Measurements from ENCODE around the gene RFPL4A. TPM values are rescaled to one million over a fixed set of nuclear protein-coding genes. Genes with fewer than 3 reads are reported as not detected.
"Not testable (repeated sequence)": the region's sequence is repeated elsewhere in the genome, so short reads cannot be mapped to it uniquely, and the experiment has no call there.

The RFPL4A gene
- total RNA-seq, 1 experiment from 2014 or later, result not detected

- TF ChIP-seq, protein P1, sequence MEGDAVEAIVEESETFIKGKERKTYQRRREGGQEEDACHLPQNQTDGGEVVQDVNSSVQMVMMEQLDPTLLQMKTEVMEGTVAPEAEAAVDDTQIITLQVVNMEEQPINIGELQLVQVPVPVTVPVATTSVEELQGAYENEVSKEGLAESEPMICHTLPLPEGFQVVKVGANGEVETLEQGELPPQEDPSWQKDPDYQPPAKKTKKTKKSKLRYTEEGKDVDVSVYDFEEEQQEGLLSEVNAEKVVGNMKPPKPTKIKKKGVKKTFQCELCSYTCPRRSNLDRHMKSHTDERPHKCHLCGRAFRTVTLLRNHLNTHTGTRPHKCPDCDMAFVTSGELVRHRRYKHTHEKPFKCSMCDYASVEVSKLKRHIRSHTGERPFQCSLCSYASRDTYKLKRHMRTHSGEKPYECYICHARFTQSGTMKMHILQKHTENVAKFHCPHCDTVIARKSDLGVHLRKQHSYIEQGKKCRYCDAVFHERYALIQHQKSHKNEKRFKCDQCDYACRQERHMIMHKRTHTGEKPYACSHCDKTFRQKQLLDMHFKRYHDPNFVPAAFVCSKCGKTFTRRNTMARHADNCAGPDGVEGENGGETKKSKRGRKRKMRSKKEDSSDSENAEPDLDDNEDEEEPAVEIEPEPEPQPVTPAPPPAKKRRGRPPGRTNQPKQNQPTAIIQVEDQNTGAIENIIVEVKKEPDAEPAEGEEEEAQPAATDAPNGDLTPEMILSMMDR (IDR thresholded peaks at IDR 0.05; ENCODE audit: insufficient read depth in 1 of 2, low read depth in 1 of 2, low read length in 1 of 2, severe bottlenecking in 1 of 2, unreplicated experiment in 1 of 2), result no peak
- H3K4me1 Mint-ChIP-seq (ENCODE audit: low read depth, unreplicated experiment), result no peaks in the 10 kb centered on the region
- CTCF ChIA-PET, result no interaction called here
- Histone ChIP-seq H3K27me3 (replicated peaks; ENCODE audit: control insufficient read depth, insufficient read depth, low read length) (no peaks in the 10 kb centered on the region), H3K9me3 (no peaks in the 10 kb centered on the region), H3K4me1 (no peaks in the 10 kb centered on the region), H3K4me3 (ENCODE audit: low read depth, low read length) (no peak within 1 kb of the TSS), H3K36me3 (ENCODE audit: control insufficient read depth, insufficient read depth, low read length) (no peaks in the 10 kb centered on the region)
- no peak for DNase-seq
- no TSS peak for BruUV-seq (replicated peaks)
- intact Hi-C loops (cut with micrococcal nuclease; ENCODE audit: unreplicated experiment), result no loop called here
- H3K9me3 Mint-ChIP-seq (ENCODE audit: unreplicated experiment), result no peaks in the 10 kb centered on the region
- no peak within 1 kb of the TSS for H3K27ac Mint-ChIP-seq (ENCODE audit: unreplicated experiment)
- H3K27me3 Mint-ChIP-seq (ENCODE audit: insufficient read depth, unreplicated experiment), result peaks cover 7% of the 10 kb centered on the region
- no peaks in the 10 kb centered on the region for H3K36me3 Mint-ChIP-seq (ENCODE audit: insufficient read depth, unreplicated experiment)
- POLR2A ChIA-PET, result no interaction called here
- H3K4me3 Mint-ChIP-seq (ENCODE audit: unreplicated experiment), result no peak within 1 kb of the TSS
These were observed 20.6 kb upstream of the RFPL4A start, which contains the start of gene NLRP9 for GRCh38 chr19:55738302-55738701. TSS of gene NLRP9 (minus strand) at chr19:55738402. CDS start at chr19:55738374, 28 bp downstream.

DNA sequence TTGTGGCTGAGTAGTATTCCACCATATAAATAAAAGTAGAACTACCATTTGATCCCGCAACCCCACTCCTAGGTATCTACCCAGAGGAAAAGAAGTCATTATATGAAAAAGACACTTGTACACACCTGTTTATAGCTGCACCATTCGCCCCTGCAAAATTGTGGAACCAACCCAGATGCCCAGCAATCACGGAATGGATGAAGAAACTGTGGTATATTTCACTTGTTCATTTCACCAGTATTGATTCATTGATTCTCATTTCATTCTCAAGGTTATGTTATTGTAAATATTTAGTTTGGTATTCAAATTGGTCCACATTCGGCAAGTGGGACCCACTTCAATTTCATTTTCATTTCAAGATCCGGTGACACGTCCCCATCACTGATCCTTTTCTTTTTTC, 8.2 kb upstream of the RFPL4A start:
- TF ChIP-seq, protein P1 (IDR thresholded peaks at IDR 0.05; ENCODE audit: insufficient read depth in 1 of 2, low read depth in 1 of 2, low read length in 1 of 2, severe bottlenecking in 1 of 2, unreplicated experiment in 1 of 2), result no peak
- H3K36me3 Mint-ChIP-seq (ENCODE audit: insufficient read depth, unreplicated experiment), result no peaks in the 10 kb centered on the region
- ChIA-PET POLR2A (no interaction called here), CTCF (no interaction called here)
- Histone ChIP-seq H3K27me3 (replicated peaks; ENCODE audit: control insufficient read depth, insufficient read depth, low read length) (no peaks in the 10 kb centered on the region), H3K4me1 (no peaks in the 10 kb centered on the region), H3K36me3 (ENCODE audit: control insufficient read depth, insufficient read depth, low read length) (no peaks in the 10 kb centered on the region), H3K4me3 (ENCODE audit: low read depth, low read length) (no peak overlapping the region), H3K9me3 (peaks cover 4% of the 10 kb centered on the region; the same call in 1 of the 2 replicates)
- BruUV-seq (replicated peaks), result no TSS peak
- H3K4me1 Mint-ChIP-seq (ENCODE audit: low read depth, unreplicated experiment), result no peaks in the 10 kb centered on the region
- peaks cover 8% of the 10 kb centered on the region for H3K27me3 Mint-ChIP-seq (ENCODE audit: insufficient read depth, unreplicated experiment)
- no peak for DNase-seq
- no peak overlapping the region for H3K27ac Mint-ChIP-seq (ENCODE audit: unreplicated experiment)
- no peak overlapping the region for H3K4me3 Mint-ChIP-seq (ENCODE audit: unreplicated experiment)
- H3K9me3 Mint-ChIP-seq (ENCODE audit: unreplicated experiment), result no peaks in the 10 kb centered on the region
- intact Hi-C loops (cut with micrococcal nuclease; ENCODE audit: unreplicated experiment), result no loop called here

DNA sequence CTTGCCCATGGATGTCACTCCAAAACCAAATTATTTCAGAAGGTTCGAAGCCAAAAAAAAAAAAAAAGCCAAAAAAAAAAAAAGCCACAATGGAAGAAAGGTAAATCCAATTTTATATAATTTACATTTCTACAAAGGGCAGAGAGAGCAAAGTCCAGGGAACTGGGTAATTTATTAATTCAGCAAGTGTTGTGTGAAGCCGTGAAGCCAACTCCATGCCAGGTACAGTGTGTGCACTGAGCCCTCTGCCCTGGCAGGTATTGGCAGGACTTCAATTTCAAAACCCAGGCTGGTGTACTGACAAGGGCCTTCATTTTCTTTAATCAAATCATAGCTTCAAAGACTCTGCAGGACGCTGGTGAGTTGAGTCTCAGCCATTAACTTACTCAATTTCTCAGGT, 5.5 kb upstream of the RFPL4A start:
- no peak overlapping the region for H3K27ac Mint-ChIP-seq (ENCODE audit: unreplicated experiment)
- Histone ChIP-seq H3K4me1 (no peaks in the 10 kb centered on the region), H3K9me3 (peaks cover 4% of the 10 kb centered on the region; the same call in 1 of the 2 replicates), H3K27me3 (replicated peaks; ENCODE audit: control insufficient read depth, insufficient read depth, low read length) (no peaks in the 10 kb centered on the region), H3K4me3 (ENCODE audit: low read depth, low read length) (no peak overlapping the region), H3K36me3 (ENCODE audit: control insufficient read depth, insufficient read depth, low read length) (no peaks in the 10 kb centered on the region)
- H3K4me1 Mint-ChIP-seq (ENCODE audit: low read depth, unreplicated experiment), result no peaks in the 10 kb centered on the region
- intact Hi-C loops (cut with micrococcal nuclease; ENCODE audit: unreplicated experiment), result no loop called here
- BruUV-seq (replicated peaks), result no TSS peak
- TF ChIP-seq, protein P1 (IDR thresholded peaks at IDR 0.05; ENCODE audit: insufficient read depth in 1 of 2, low read depth in 1 of 2, low read length in 1 of 2, severe bottlenecking in 1 of 2, unreplicated experiment in 1 of 2), result no peak
- no peak overlapping the region for H3K4me3 Mint-ChIP-seq (ENCODE audit: unreplicated experiment)
- peaks cover 10% of the 10 kb centered on the region for H3K27me3 Mint-ChIP-seq (ENCODE audit: insufficient read depth, unreplicated experiment)
- H3K9me3 Mint-ChIP-seq (ENCODE audit: unreplicated experiment), result no peaks in the 10 kb centered on the region
- H3K36me3 Mint-ChIP-seq (ENCODE audit: insufficient read depth, unreplicated experiment), result no peaks in the 10 kb centered on the region
- CTCF ChIA-PET, result no interaction called here
- no peak for DNase-seq
- POLR2A ChIA-PET, result no interaction called here

- H3K4me3 Mint-ChIP-seq (ENCODE audit: unreplicated experiment); H3K27me3 ChIP-seq (replicated peaks; ENCODE audit: control insufficient read depth, insufficient read depth, low read length); POLR2A ChIA-PET; H3K4me1 ChIP-seq; H3K9me3 Mint-ChIP-seq (ENCODE audit: unreplicated experiment); BruUV-seq (replicated peaks); DNase-seq; H3K4me3 ChIP-seq (ENCODE audit: low read depth, low read length); H3K4me1 Mint-ChIP-seq (ENCODE audit: low read depth, unreplicated experiment); intact Hi-C loops (cut with micrococcal nuclease; ENCODE audit: unreplicated experiment); H3K27ac Mint-ChIP-seq (ENCODE audit: unreplicated experiment); H3K36me3 ChIP-seq (ENCODE audit: control insufficient read depth, insufficient read depth, low read length); H3K9me3 ChIP-seq; H3K36me3 Mint-ChIP-seq (ENCODE audit: insufficient read depth, unreplicated experiment); CTCF ChIA-PET: not testable (repeated sequence)
- H3K27me3 Mint-ChIP-seq (ENCODE audit: insufficient read depth, unreplicated experiment), result peaks cover 16% of the 10 kb centered on the region
These were observed 2.1 kb upstream of the RFPL4A start for GRCh38 chr19:55756808-55757207.
